CD4-positive, CD25-positive, alpha-beta regulatory T cell (primary cell): ENCODE data around the gene ASB3. TPM values are rescaled to one million over a fixed set of nuclear protein-coding genes. Genes with fewer than 3 reads are reported as not detected.
A peak's percentile ranks its signal among the peaks of the same experiment; 100 is the strongest.
"Not testable (repeated sequence)": the region's sequence is repeated elsewhere in the genome, so short reads cannot be mapped to it uniquely, and the experiment has no call there.

Source experiments
- ATAC-seq, 2 donors: fragments of 150-1000 bp; cut with Tn5 transposase; one replicate each; pipeline ENCODE4 v1.10.0; 2021; ENCODE audit warnings: low read depth in 2 of 2, moderate number of reproducible peaks in 2 of 2, moderate library complexity in 1 of 2
- DNase-seq, 3 donors: peaks; one replicate each; pipeline versions ENCODE4 v3.0.0 to v3.0.0-alpha.2; 2012 to 2022; ENCODE audit warnings: mixed read lengths in 1 of 3
- H3K27ac ChIP-seq: one replicate; pipeline ENCODE4 v1.7.0; 2013; ENCODE audit warnings: mild to moderate bottlenecking, low read length; ENCODE audit not compliant: insufficient read depth, poor library complexity, severe bottlenecking
- H3K27me3 ChIP-seq: one replicate; pipeline ENCODE4 v1.7.0; 2013; ENCODE audit warnings: low read length; ENCODE audit not compliant: control insufficient read depth, insufficient read depth
- H3K36me3 ChIP-seq: one replicate; pipeline ENCODE4 v1.7.0; 2013; ENCODE audit warnings: mild to moderate bottlenecking, low read length, moderate library complexity; ENCODE audit not compliant: control insufficient read depth, insufficient read depth
- H3K4me1 ChIP-seq: 2 replicates; pipeline ENCODE4 v1.7.0; 2013; ENCODE audit warnings: mild to moderate bottlenecking, low read length; ENCODE audit not compliant: insufficient read depth, control insufficient read depth, poor library complexity, severe bottlenecking
- H3K4me3 ChIP-seq: one replicate; pipeline ENCODE4 v1.7.0; 2013; ENCODE audit warnings: low read depth, mild to moderate bottlenecking, low read length, moderate library complexity
- H3K9me3 ChIP-seq, 2 experiments: 1 replicate in 1 of 2; 2 replicates in 1 of 2; pipeline ENCODE4 v1.7.0; 2013; ENCODE audit warnings: low read length in 2 of 2, mild to moderate bottlenecking in 1 of 2, moderate library complexity in 1 of 2; ENCODE audit not compliant: control insufficient read depth in 2 of 2
- H3K27ac Mint-ChIP-seq, 3 donors: one replicate each; pipeline ENCODE4 v1.8.0; 2020 to 2022; ENCODE audit warnings: mild to moderate bottlenecking in 3 of 3, mixed read lengths in 3 of 3, moderate library complexity in 2 of 3
- H3K27me3 Mint-ChIP-seq: one replicate; pipeline ENCODE4 v1.8.0; 2022; ENCODE audit warnings: mild to moderate bottlenecking, mixed read lengths
- H3K36me3 Mint-ChIP-seq: one replicate; pipeline ENCODE4 v1.8.0; 2020; ENCODE audit warnings: mixed read lengths
- H3K4me1 Mint-ChIP-seq, 4 donors: one replicate each; pipeline ENCODE4 v1.8.0; 2020 to 2022; ENCODE audit warnings: mixed read lengths in 4 of 4, mild to moderate bottlenecking in 1 of 4
- H3K4me3 Mint-ChIP-seq, 4 donors: one replicate each; pipeline ENCODE4 v1.8.0; 2020 to 2022; ENCODE audit warnings: mild to moderate bottlenecking in 4 of 4, mixed read lengths in 4 of 4, moderate library complexity in 3 of 4
- H3K9me3 Mint-ChIP-seq, 7 donors: one replicate each; pipeline ENCODE4 v1.8.0; 2020 to 2022; ENCODE audit warnings: mixed read lengths in 7 of 7, mild to moderate bottlenecking in 3 of 7, moderate library complexity in 2 of 7
- polyA plus RNA-seq, 4 donors: library from polyadenylated mRNA; unstranded; fragments of 300-500 nt; fragmentation: Illumina TruSeq; gene quantifications; one replicate each; pipeline ENCODE4 v1.2.3, GENCODE V29; 2021
- total RNA-seq: library from RNA; stranded (reverse); gene quantifications from one replicate; pipeline ENCODE4 v1.2.3, GENCODE V29; 2022

Gene ASB3, protein sequence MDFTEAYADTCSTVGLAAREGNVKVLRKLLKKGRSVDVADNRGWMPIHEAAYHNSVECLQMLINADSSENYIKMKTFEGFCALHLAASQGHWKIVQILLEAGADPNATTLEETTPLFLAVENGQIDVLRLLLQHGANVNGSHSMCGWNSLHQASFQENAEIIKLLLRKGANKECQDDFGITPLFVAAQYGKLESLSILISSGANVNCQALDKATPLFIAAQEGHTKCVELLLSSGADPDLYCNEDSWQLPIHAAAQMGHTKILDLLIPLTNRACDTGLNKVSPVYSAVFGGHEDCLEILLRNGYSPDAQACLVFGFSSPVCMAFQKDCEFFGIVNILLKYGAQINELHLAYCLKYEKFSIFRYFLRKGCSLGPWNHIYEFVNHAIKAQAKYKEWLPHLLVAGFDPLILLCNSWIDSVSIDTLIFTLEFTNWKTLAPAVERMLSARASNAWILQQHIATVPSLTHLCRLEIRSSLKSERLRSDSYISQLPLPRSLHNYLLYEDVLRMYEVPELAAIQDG
- total RNA-seq = 38.7 TPM
- 10 to 100 TPM; 15.8 to 26.7 (median 19.3) TPM for polyA plus RNA-seq

DNA sequence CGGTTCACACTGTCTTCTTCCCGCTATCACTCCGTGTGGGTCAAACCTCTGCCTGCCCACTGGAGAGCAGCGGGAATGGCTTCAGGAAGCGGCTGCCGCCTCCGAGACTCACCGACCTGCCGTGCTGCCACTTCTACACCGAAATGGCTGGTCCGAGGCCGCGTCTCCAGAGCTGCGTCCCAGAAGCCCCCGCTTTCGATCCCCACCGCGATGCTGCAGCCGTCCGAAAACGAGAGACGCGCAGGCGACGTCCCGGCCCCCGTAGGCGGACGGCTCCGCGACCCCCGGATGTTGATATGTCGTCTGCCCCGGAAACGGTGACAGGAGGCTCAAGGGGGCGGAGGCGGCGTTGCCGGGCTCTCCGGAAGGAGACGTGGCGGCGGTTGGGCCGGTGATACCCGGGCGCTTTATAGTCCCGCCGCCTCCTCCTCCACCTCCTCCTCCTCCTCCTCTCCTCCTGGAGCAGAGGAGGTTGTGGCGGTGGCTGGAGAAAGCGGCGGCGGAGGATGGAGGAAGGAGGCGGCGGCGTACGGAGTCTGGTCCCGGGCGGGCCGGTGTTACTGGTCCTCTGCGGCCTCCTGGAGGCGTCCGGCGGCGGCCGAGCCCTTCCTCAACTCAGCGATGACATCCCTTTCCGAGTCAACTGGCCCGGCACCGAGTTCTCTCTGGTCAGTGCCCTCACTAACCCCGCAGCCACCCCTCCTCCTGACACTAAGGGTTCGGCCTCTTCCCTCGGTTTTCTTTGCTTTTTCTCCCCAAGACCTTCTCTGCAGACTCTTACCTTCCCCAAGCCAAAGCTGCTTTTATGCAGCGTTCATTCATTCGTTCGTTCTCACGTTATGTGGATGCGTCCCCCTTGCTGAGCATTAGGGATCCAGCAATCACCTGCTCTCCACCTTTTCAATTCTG is at the start of gene ASB3, which contains the start of gene ERLEC1:
TSS of gene ASB3 (minus strand) at position 249 of the 909 bp plus-strand sequence. CDS start 21,381 bp downstream, outside the sequence.
TSS of gene ERLEC1 (plus strand) at position 340 of the 909 bp plus-strand sequence. CDS start at position 507, 167 bp downstream.
- Histone ChIP-seq H3K4me1 (peaks cover 47% of the 10 kb centered on the region), H3K27me3 (no peaks in the 10 kb centered on the region), H3K9me3 (no peaks in the 10 kb centered on the region), H3K36me3 (peaks cover 5% of the 10 kb centered on the region), H3K27ac (peak within 1 kb of the TSS; percentile 76), H3K4me3 (peak within 1 kb of the TSS; percentile 100)
- H3K9me3 Mint-ChIP-seq = peaks cover 0 to 2% (median 0%) of the 10 kb centered on the region in 7 donors
- ATAC-seq = peak; percentile 90 to 92
- no peaks in the 10 kb centered on the region for H3K27me3 Mint-ChIP-seq
- DNase-seq = peak; percentile 85 to 94 (median 87)
- peaks cover 27 to 71% (median 52%) of the 10 kb centered on the region in 4 donors for H3K4me1 Mint-ChIP-seq
- H3K4me3 Mint-ChIP-seq = peak within 1 kb of the TSS; percentile 95 to 99 (median 98)
- peaks cover 12% of the 10 kb centered on the region for H3K36me3 Mint-ChIP-seq
- H3K27ac Mint-ChIP-seq = peak within 1 kb of the TSS; percentile 98 to 99 (median 99)

GRCh38 chr2:53829980-53830290 is 43.2 kb upstream of the ASB3 start:
- H3K4me3 Mint-ChIP-seq, H3K4me3 ChIP-seq, H3K27ac Mint-ChIP-seq, H3K36me3 ChIP-seq, H3K9me3 ChIP-seq, H3K4me1 ChIP-seq, ATAC-seq, H3K4me1 Mint-ChIP-seq, H3K9me3 Mint-ChIP-seq, H3K27ac ChIP-seq, H3K27me3 ChIP-seq, H3K27me3 Mint-ChIP-seq, DNase-seq: not testable (repeated sequence)
- H3K36me3 Mint-ChIP-seq = peaks cover 40% of the 10 kb centered on the region

GRCh38 chr2:53829273-53829979 is 42.7 kb upstream of the ASB3 start:
- Histone ChIP-seq H3K27me3 (no peaks in the 10 kb centered on the region), H3K4me3 (no peak overlapping the region), H3K4me1 (no peaks in the 10 kb centered on the region), H3K27ac (no peak overlapping the region), H3K36me3 (no peaks in the 10 kb centered on the region), H3K9me3 (no peaks in the 10 kb centered on the region)
- ATAC-seq (no peak), DNase-seq (no peak)
- H3K9me3 Mint-ChIP-seq = peaks cover 0 to 4% (median 0%) of the 10 kb centered on the region in 7 donors
- no peak overlapping the region for H3K4me3 Mint-ChIP-seq
- no peaks in the 10 kb centered on the region for H3K27me3 Mint-ChIP-seq
- H3K4me1 Mint-ChIP-seq = no peaks in the 10 kb centered on the region
- H3K27ac Mint-ChIP-seq = no peak overlapping the region
- H3K36me3 Mint-ChIP-seq = peaks cover 40% of the 10 kb centered on the region

DNA sequence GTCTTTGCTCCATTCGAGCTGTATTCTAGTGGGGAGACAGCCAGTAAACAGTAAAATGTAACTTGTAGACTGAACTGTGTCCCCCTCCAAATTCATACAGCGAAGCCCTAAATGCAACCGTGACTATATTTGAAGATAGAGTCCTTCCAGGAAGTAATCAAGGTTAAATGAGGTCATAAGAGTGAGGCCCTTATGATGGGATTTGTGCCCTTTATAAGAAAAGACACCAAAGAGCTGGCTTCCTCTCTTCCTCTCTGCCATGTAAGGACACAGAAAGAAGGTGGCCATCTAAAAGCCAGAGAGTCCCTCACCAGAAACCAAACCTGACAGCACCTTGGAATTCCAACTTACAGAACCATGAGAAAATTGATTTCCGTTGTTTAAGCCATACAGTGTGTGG is 41.6 kb upstream of the ASB3 start:
- DNase-seq (no peak), ATAC-seq (no peak)
- peaks cover 32% of the 10 kb centered on the region for H3K36me3 Mint-ChIP-seq
- no peaks in the 10 kb centered on the region for H3K4me1 ChIP-seq
- H3K27ac ChIP-seq = no peak overlapping the region
- no peak overlapping the region for H3K4me3 Mint-ChIP-seq
- H3K9me3 ChIP-seq = no peaks in the 10 kb centered on the region
- H3K9me3 Mint-ChIP-seq = peaks cover 0 to 4% (median 0%) of the 10 kb centered on the region in 7 donors
- no peak overlapping the region for H3K27ac Mint-ChIP-seq
- H3K27me3 Mint-ChIP-seq = no peaks in the 10 kb centered on the region
- H3K27me3 ChIP-seq = no peaks in the 10 kb centered on the region
- H3K36me3 ChIP-seq = no peaks in the 10 kb centered on the region
- no peaks in the 10 kb centered on the region for H3K4me1 Mint-ChIP-seq
- no peak overlapping the region for H3K4me3 ChIP-seq

- DNase-seq (no peak), ATAC-seq (no peak)
- Mint-ChIP-seq H3K27me3 (no peaks in the 10 kb centered on the region), H3K27ac (no peak overlapping the region), H3K9me3 (peaks cover 0 to 4% (median 0%) of the 10 kb centered on the region in 7 donors), H3K4me3 (no peak overlapping the region), H3K4me1 (no peaks in the 10 kb centered on the region), H3K36me3 (peaks cover 29% of the 10 kb centered on the region)
- Histone ChIP-seq H3K9me3 (no peaks in the 10 kb centered on the region), H3K4me1 (no peaks in the 10 kb centered on the region), H3K4me3 (no peak overlapping the region), H3K36me3 (no peaks in the 10 kb centered on the region), H3K27ac (no peak overlapping the region), H3K27me3 (no peaks in the 10 kb centered on the region)
Observed at GRCh38 chr2:53827398-53828175, 40.8 kb upstream of the ASB3 start.

DNA sequence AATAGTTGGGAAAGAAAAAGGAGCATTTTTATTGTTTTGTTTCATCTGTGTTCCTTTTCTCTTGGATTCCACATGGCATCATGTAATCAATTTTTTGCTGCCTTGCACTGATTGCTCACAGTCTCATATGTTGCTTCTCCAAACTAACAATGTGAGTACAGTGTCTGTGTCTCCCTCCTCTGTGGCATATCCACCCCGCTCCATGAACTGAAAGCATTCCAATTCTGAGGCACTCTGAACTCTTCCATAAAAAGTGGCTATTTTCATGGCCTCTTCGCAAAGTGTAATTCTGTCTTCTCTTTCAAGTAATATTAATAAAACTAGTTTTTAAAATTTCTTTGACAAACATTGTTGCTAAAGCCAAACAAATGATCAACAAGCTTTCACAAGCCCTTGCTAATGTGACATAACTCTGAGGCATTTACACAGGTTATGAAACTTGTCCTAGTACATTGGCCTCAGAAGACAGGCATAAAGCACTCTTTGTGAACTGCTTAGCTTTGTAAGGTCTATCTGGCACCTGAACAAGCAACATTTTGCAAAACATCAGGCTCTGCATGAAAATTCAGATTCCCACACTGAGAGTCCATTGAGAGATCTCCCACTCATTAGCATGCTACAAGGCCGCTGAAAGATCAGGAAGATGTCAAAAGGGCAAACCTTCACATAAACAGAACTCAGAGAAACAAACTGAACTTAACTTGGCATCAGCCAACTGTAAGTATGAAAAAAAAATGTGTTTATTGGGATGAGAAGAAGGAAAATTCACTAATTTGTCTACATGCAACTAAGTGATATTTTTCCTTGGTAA is 40.0 kb upstream of the ASB3 start:
- no peak overlapping the region for H3K27ac Mint-ChIP-seq
- Histone ChIP-seq H3K9me3 (no peaks in the 10 kb centered on the region), H3K36me3 (no peaks in the 10 kb centered on the region), H3K27ac (no peak overlapping the region), H3K27me3 (no peaks in the 10 kb centered on the region), H3K4me1 (no peaks in the 10 kb centered on the region), H3K4me3 (no peak overlapping the region)
- no peaks in the 10 kb centered on the region for H3K27me3 Mint-ChIP-seq
- H3K36me3 Mint-ChIP-seq = peaks cover 22% of the 10 kb centered on the region
- peaks cover 0 to 4% (median 0%) of the 10 kb centered on the region in 7 donors for H3K9me3 Mint-ChIP-seq
- ATAC-seq (no peak), DNase-seq (no peak)
- H3K4me3 Mint-ChIP-seq = no peak overlapping the region
- H3K4me1 Mint-ChIP-seq = no peaks in the 10 kb centered on the region
